Esophagus muscularis mucosa (tissue), 4 donors: ENCODE results near the gene ANTKMT. TPM values are rescaled to one million over a fixed set of nuclear protein-coding genes. Genes with fewer than 3 reads are reported as not detected.
"Not testable (repeated sequence)": the region's sequence is repeated elsewhere in the genome, so short reads cannot be mapped to it uniquely, and the experiment has no call there.

Experiments
- DNase-seq: peaks from one replicate; pipeline ENCODE4 v3.0.0-alpha.2; 2017; ENCODE audit errors: extremely low spot score
- H3K27ac ChIP-seq, 4 donors: fragments of 200-600 bp; sonication (generic); replicated peaks in 1 of 4; 1 replicate in 3 of 4; 2 replicates in 1 of 4; pipeline ENCODE4 v1.5.1; 2016 to 2019; ENCODE audit warnings: mild to moderate bottlenecking in 1 of 4
- H3K27me3 ChIP-seq, 4 donors: fragments of 200-600 bp; sonication (generic); one replicate each; pipeline versions ENCODE4 v1.5.1 to v1.6.0; 2016 to 2019
- H3K36me3 ChIP-seq, 4 donors: fragments of 200-600 bp; sonication (generic); one replicate each; pipeline ENCODE4 v1.5.1; 2016 to 2019
- H3K4me1 ChIP-seq, 4 donors: fragments of 200-600 bp; sonication (generic); one replicate each; pipeline ENCODE4 v1.5.1; 2016 to 2019
- H3K4me3 ChIP-seq, 4 donors: fragments of 200-600 bp; sonication (generic); 1 replicate in 2 of 4; 2 replicates in 2 of 4; pipeline ENCODE4 v1.5.1; 2016 to 2019; ENCODE audit warnings: mild to moderate bottlenecking in 4 of 4, moderate library complexity in 1 of 4
- H3K9me3 ChIP-seq, 4 donors: fragments of 200-600 bp; sonication (generic); 1 replicate in 3 of 4; 2 replicates in 1 of 4; pipeline ENCODE4 v1.5.1; 2016 to 2019
- CTCF ChIP-seq, 3 experiments: fragments of 200-600 bp in 2 of 3; fragments of 450-650 bp in 1 of 3; sonication (generic) in 2 of 3; IDR thresholded peaks; one replicate each; pipeline ENCODE4 v1.5.1; 2017 to 2019; ENCODE audit warnings: antibody characterized with exemption in 3 of 3, mild to moderate bottlenecking in 2 of 3, moderate library complexity in 1 of 3
- EP300 ChIP-seq: sonication (generic); formaldehyde crosslinking; IDR thresholded peaks from one replicate; pipeline ENCODE4 v1.6.1; 2017; ENCODE audit warnings: antibody characterized with exemption
- POLR2A ChIP-seq: fragments of 450-650 bp; IDR thresholded peaks from one replicate; pipeline ENCODE4 v1.6.1; 2017; ENCODE audit warnings: antibody characterized with exemption, moderate library complexity, mild to moderate bottlenecking, low read depth
- POLR2AphosphoS5 ChIP-seq, 2 donors: sonication (generic); formaldehyde crosslinking; IDR thresholded peaks; one replicate each; pipeline ENCODE4 v1.6.1; 2017; ENCODE audit warnings: antibody characterized with exemption in 2 of 2
- WGBS: methylation state at CpG from one replicate; pipeline ENCODE4 v1.1.5; 2018; 5-methylcytosine and 5-hydroxymethylcytosine counted together
- intact Hi-C: fragments of 100-400 bp; cut with DNase I; formaldehyde crosslinking; loops from one replicate; pipeline ENCODE4 v1.15.1; 2023
- total RNA-seq, 4 donors: library from RNA; depleted of rRNA; stranded (reverse); fragments of >200 nt; gene quantifications; one replicate each; pipeline versions ENCODE4 v1.1.0 to v1.2.1, GENCODE V29; 2016

The ANTKMT gene
- total RNA-seq, 4 donors from 2014 or later: 26.5 to 48.6 (median 40.3) TPM

GRCh38 chr16:741986-742629 is 21.2 kb downstream of the ANTKMT start:
- H3K27me3 ChIP-seq: peaks cover 0 to 34% (median 0%) of the 10 kb centered on the region in 4 donors
- H3K36me3 ChIP-seq: peaks cover 4 to 23% (median 12%) of the 10 kb centered on the region in 4 donors
- no peak overlapping the region for H3K4me3 ChIP-seq
- no peak for DNase-seq
- H3K27ac ChIP-seq: no peak overlapping the region
- TF ChIP-seq EP300 (no peak), CTCF (IDR thresholded peaks at IDR 0.05) (no peak), POLR2A (no peak), POLR2AphosphoS5 (IDR thresholded peaks at IDR 0.05) (no peak)
- H3K4me1 ChIP-seq: peaks cover 14 to 21% (median 18%) of the 10 kb centered on the region in 4 donors
- H3K9me3 ChIP-seq: no peaks in the 10 kb centered on the region
- 86% methylated on average over 13 of the region's 15 CpGs for WGBS
- intact Hi-C loops: loop anchor here (2.0 kb wide), 1 partner anchor 31 kb away; no protein-coding TSS in a partner anchor

- Histone ChIP-seq H3K4me1 (peaks cover 14 to 21% (median 18%) of the 10 kb centered on the region in 4 donors), H3K27me3 (peaks cover 0 to 34% (median 0%) of the 10 kb centered on the region in 4 donors), H3K36me3 (peaks cover 0 to 16% (median 4%) of the 10 kb centered on the region in 4 donors)
- H3K4me3 ChIP-seq, H3K9me3 ChIP-seq, DNase-seq, H3K27ac ChIP-seq: not testable (repeated sequence)
- intact Hi-C loops: loop anchor here (2.0 kb wide), 1 partner anchor 32 kb away; no protein-coding TSS in a partner anchor
- WGBS: 77% methylated on average over 14 of the region's 14 CpGs
Measured at GRCh38 chr16:742894-743293, 21.9 kb downstream of the ANTKMT start.

GRCh38 chr16:743794-744500 is 23.0 kb downstream of the ANTKMT start:
- Histone ChIP-seq H3K9me3 (no peaks in the 10 kb centered on the region), H3K4me1 (peaks cover 14 to 21% (median 18%) of the 10 kb centered on the region in 4 donors), H3K27me3 (peaks cover 0 to 34% (median 0%) of the 10 kb centered on the region in 4 donors), H3K27ac (no peak overlapping the region), H3K4me3 (no peak overlapping the region), H3K36me3 (peaks cover 0 to 5% (median 0%) of the 10 kb centered on the region in 4 donors)
- WGBS: 74% methylated on average over 8 of the region's 21 CpGs
- no peak for TF ChIP-seq POLR2AphosphoS5 (IDR thresholded peaks at IDR 0.05)
- no peak for TF ChIP-seq EP300
- TF ChIP-seq POLR2A: no peak
- no peak for TF ChIP-seq CTCF (IDR thresholded peaks at IDR 0.05)
- intact Hi-C loops: loop anchor here (2.0 kb wide), 1 partner anchor 33 kb away; no protein-coding TSS in a partner anchor
- no peak for DNase-seq

GRCh38 chr16:745739-746138 is 24.8 kb downstream of the ANTKMT start:
- Histone ChIP-seq H3K9me3 (no peaks in the 10 kb centered on the region), H3K27ac (no peak overlapping the region), H3K27me3 (peaks cover 0 to 35% (median 0%) of the 10 kb centered on the region in 4 donors), H3K36me3 (no peaks in the 10 kb centered on the region), H3K4me1 (peaks cover 4 to 7% (median 6%) of the 10 kb centered on the region in 4 donors), H3K4me3 (no peak overlapping the region)
- TF ChIP-seq POLR2A (no peak), EP300 (no peak), CTCF (IDR thresholded peaks at IDR 0.05) (no peak)
- intact Hi-C loops: no loop called here
- WGBS: 1% methylated on average over 7 of the region's 14 CpGs
- no peak for DNase-seq

- no peaks in the 10 kb centered on the region for H3K9me3 ChIP-seq
- no peak overlapping the region for H3K4me3 ChIP-seq
- H3K27ac ChIP-seq: no peak overlapping the region
- no peaks in the 10 kb centered on the region for H3K4me1 ChIP-seq
- peaks cover 0 to 44% (median 0%) of the 10 kb centered on the region in 4 donors for H3K27me3 ChIP-seq
- no peaks in the 10 kb centered on the region for H3K36me3 ChIP-seq
- intact Hi-C loops: no loop called here
- WGBS: 81% methylated on average over 2 of the region's 13 CpGs
- no peak for DNase-seq
- TF ChIP-seq POLR2AphosphoS5 (IDR thresholded peaks at IDR 0.05): no peak
- TF ChIP-seq CTCF (IDR thresholded peaks at IDR 0.05): no peak
- TF ChIP-seq POLR2A: no peak
- no peak for TF ChIP-seq EP300
Measured at GRCh38 chr16:746637-747036, 25.7 kb downstream of the ANTKMT start.
